Stimulated activated CD8-positive, alpha-beta memory T cell treated with anti-CD3 and anti-CD28 coated beads, Interleukin-15, amount 100 ng/mL, for 24 hours (primary cell): ENCODE results near the gene CACHD1.
"Not testable (repeated sequence)": the region's sequence is repeated elsewhere in the genome, so short reads cannot be mapped to it uniquely, and the experiment has no call there.

Experiments
- DNase-seq: peaks from one replicate; pipeline ENCODE4 v3.0.0-alpha.2; 2020; ENCODE audit warnings: low read depth

The CACHD1 gene

GRCh38 chr1:64594446-64594845 is 124.5 kb downstream of the CACHD1 start:
- DNase-seq = no peak

- no peak for DNase-seq
These were observed 126.1 kb downstream of the CACHD1 start for GRCh38 chr1:64595871-64596515.

DNA sequence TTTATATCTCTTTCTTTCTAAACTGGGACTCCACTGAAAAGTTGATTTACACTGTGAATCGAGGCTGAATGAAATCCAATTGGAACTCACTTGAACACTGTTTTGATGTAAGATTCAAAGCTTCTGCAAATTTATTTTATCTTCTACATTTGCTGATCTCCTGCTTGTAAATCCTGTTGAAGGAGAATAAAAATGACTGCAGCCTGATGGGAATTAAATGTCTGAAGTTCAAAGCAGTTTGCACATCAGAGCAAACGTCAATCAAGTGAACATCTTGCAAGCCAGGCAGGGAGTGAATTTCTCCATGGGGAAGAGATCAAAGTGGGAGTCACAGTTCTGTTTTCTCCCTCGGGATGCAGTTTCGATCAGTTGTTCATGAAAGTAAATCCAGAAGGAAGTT is 127.2 kb downstream of the CACHD1 start:
- DNase-seq = no peak

DNA sequence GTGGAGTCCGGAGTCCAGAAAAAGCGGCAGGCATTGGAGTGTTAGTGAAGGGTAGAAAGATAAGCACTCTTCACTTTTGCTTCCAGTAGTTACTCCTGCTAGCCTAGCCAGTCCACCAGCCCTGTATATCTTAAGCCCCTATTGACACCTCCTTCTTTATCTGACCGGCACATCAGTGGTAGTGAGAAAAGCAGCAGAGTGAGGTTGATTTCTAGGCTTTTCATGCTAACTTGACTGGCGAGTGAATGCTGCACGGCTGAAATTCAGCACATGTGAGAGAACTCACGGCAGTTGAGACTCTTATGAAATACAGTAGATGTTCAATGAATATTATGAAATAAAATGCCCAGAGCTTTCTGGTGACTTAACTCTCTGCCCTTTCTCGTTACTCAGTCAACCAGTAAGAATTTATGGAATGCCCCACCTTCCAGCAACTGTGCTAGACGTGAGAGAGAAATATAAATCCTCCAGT is 128.2 kb downstream of the CACHD1 start:
- no peak for DNase-seq

GRCh38 chr1:64599242-64599641 is 129.3 kb downstream of the CACHD1 start:
- no peak for DNase-seq

- DNase-seq = no peak
These were observed 131.3 kb downstream of the CACHD1 start for GRCh38 chr1:64601207-64601606.

- DNase-seq = no peak
These were observed 138.2 kb downstream of the CACHD1 start for GRCh38 chr1:64608005-64608650.

DNA sequence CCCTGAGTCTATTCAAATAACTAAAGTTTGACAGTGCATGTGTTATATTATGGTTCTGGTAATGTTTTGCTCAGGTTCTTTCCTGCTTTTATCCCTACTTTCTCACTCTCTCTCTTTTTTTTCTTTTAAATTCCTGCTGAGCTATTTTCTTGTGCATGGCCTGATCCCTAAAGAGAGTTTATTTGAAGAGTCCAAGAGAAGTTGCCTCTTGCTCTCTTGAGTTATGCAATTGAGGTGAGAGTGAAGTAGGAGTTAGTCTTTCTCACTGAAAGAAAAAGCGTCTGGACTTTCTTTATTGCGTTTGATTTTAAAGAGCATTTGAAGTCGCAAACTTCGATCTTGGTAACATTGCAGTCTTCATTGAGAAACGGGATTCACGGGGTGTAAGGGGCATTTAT is 138.7 kb downstream of the CACHD1 start:
- no peak for DNase-seq

- DNase-seq = not testable (repeated sequence)
These were observed 141.0 kb downstream of the CACHD1 start for GRCh38 chr1:64610950-64611349.

GRCh38 chr1:64616039-64616438 is 146.1 kb downstream of the CACHD1 start:
- no peak for DNase-seq

- DNase-seq = no peak
These were observed 153.8 kb downstream of the CACHD1 start for GRCh38 chr1:64623750-64624191.

DNA sequence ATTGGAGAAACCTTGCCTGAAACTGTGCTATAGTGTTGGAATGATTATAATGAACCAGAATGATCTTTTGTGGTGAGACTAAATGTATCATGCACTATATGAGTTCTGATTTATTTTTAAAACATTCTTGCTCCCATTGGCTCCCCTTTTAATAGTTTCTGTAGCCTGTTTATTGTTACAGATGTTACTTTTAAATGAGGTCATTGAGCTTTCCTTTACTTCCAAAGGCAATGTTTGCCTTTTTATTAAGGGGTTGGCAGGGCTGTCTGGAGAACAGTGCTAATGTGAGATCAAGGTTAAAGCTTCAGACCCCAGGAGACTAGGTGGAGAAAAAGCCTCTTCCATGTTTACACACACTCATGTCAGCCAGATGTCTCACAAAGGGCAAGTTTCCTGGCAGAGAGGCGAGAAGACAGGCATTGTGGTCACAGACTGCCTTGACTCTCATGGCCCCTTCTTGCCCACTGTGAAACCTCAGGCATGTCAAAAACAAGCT is 154.3 kb downstream of the CACHD1 start:
- no peak for DNase-seq

DNA sequence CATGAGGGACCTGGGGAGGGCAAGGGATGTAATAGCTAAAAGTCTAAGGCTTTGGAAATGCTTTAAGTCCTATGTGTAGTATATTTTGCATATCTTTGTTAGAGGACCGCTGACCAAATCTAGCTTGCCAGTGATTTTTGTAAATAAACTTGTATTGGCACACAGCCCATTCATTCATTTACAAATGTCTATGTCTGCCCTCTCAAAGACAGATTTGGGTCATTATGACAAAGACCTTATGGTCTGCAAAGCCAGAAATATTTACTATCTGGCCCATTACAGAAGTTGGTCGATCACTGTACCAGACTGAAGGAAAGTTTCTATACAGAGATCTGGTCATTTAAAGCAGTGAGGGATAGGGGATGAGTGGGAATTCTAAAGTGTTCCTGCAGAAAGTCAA is 154.9 kb downstream of the CACHD1 start:
- DNase-seq = no peak

DNA sequence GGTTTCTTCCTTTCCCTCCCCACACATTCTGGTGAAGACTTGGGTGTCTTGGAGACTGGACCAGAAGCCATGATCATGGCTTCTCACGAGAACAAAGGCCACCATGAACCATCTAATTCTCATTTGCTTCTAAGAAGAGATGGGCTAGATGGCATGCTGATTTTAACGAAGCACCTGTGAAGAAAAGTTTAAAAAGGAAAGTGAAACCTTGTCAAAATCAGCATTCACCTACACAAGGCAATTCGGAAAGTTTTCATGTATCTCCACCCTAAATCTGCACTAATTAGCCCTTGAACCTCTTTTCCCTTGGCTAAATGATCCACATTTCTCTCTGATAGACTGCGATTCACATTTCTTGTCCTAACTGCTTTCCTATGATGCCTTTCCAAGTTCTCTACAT is 160.7 kb downstream of the CACHD1 start:
- no peak for DNase-seq

GRCh38 chr1:64631346-64632034 is 161.6 kb downstream of the CACHD1 start:
- no peak for DNase-seq

- DNase-seq = no peak
These were observed 163.0 kb downstream of the CACHD1 start for GRCh38 chr1:64632936-64633335.

- no peak for DNase-seq
These were observed 175.8 kb downstream of the CACHD1 start for GRCh38 chr1:64645735-64646134.

- DNase-seq = no peak
These were observed 180.5 kb downstream of the CACHD1 start for GRCh38 chr1:64650411-64650810.

GRCh38 chr1:64651841-64652240 is 181.9 kb downstream of the CACHD1 start:
- no peak for DNase-seq

DNA sequence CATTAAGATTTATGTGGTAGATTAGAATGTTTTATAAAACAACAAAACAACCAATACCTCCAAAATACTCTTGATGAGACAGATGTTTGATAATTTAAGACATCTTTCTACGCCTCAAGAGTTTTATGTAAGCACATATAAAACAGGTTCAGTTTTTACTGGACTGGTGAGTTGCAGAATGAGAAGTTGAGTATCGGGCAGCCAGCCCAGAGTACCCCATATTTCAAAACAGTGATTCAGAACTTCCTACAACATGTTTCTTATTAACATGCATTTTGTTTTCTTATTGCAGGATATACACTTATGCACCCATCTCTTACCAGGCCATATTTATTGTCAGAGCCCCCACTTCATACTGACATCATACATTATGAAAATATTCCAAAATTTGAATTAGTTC is 183.5 kb downstream of the CACHD1 start:
- no peak for DNase-seq

DNA sequence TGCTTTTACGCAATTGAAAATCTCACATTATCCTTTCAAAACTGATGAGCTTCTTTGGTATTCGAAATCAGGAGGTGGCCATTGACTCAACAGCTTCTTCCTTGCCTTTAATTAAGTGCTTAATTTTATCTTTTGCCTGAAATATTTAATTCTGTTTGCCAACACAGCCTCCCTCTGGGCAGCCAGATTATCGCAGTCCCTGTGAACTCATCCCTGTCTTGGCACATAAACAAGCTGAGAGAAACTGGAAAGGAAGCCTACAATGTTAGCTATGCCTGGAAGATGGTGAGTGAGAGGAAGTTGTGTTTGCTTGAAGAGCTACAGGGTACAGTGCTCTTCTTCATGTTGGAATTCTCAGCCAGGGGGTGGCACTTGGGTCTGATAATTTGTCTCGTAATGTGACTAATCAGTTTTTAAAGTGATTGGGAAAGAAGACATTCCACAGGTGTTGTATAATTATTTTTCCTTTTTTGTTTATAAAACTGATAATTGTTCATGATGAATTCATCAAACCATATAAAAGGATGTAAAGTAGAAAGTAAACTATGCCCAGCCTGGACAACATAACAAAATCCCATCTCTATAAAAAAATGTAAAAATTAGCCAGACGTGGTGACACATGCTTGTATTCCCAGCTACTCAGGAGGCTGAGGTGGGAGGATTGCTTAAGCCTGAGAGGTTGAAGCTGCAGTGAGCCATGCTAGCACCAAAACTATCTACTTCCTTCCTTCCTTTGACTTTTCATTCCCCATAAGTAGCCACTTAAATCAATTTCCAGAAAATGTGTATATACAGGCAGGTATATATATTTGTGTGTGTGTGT is 184.8 kb downstream of the CACHD1 start:
- DNase-seq = no peak

DNA sequence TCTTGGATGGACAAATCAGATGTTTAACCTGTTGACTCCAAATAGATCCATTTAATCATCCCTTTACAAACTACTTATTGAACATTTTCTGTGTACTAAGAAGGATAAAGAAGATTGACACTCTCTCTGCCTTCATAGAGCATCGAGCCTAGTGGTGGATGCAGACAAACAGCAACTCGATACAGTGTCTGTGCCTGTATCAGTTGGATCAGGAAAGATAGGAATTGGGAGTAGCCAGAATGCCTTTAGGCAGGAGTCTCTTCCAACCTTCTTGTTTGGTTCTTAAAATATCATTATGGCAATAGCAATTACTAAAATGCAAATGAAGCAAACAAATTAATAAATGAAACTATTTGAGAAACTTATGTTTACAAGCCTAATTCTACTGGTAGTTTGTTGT is 185.9 kb downstream of the CACHD1 start:
- DNase-seq = no peak
